RWPE1 (cell line): ENCODE results near the gene ELMO3.
A peak's percentile ranks its signal among the peaks of the same experiment; 100 is the strongest.

Experiments
- CTCF ChIA-PET: fragments of 350-600 bp; sonication (Branson Sonifier 250); formaldehyde crosslinking; extraction: SDS; loops from one replicate; lab custom pipeline; 2021; lab: Yijun Ruan, JAX
- POLR2A ChIA-PET: fragments of 400-600 bp; formaldehyde crosslinking; extraction: SDS; loops from one replicate; lab custom pipeline; 2020; ENCODE audit warnings: antibody characterized with exemption; ENCODE audit not compliant: low non-redundant PET; lab: Yijun Ruan, JAX
- DNase-seq: peaks from one replicate; pipeline ENCODE4 v3.0.0; 2012; ENCODE audit warnings: low spot score
- H3K27ac ChIP-seq: fragments of 450-650 bp; 2 replicates; pipeline ENCODE4 v1.5.1; 2017
- CTCF ChIP-seq: fragments of 450-650 bp; conservative IDR thresholded peaks from 2 replicates; pipeline ENCODE4 v1.5.1; 2017; ENCODE audit warnings: low read depth, mild to moderate bottlenecking

Gene ELMO3

GRCh38 chr16:67164599-67165061 is 34.3 kb upstream of the ELMO3 start, which contains the start of gene HSF4:
TSS of gene HSF4 (plus strand) at chr16:67164745. CDS start at chr16:67164812, 67 bp downstream.
- POLR2A ChIA-PET, result no interaction called here
- peak; percentile 44 for DNase-seq
- peak within 1 kb of the TSS; percentile 98 for H3K27ac ChIP-seq
- CTCF ChIA-PET, result no interaction called here
- no peak for TF ChIP-seq CTCF

- ChIA-PET POLR2A (no interaction called here), CTCF (interaction anchor here (0.6 kb wide), 1 partner anchor 172 kb away, joined by 5 read pairs; no protein-coding TSS in a partner anchor)
- H3K27ac ChIP-seq, result peak overlapping the region; percentile 98
- no peak for DNase-seq
- TF ChIP-seq CTCF, result no peak
These were observed 33.5 kb upstream of the ELMO3 start for GRCh38 chr16:67165121-67166078.

GRCh38 chr16:67166110-67166547 is 32.8 kb upstream of the ELMO3 start:
- ChIA-PET CTCF (interaction anchor here (0.7 kb wide), 1 partner anchor 1256 kb away, joined by 3 read pairs; no protein-coding TSS in a partner anchor), POLR2A (no interaction called here)
- peak overlapping the region; percentile 98 for H3K27ac ChIP-seq
- no peak for DNase-seq
- no peak for TF ChIP-seq CTCF

GRCh38 chr16:67166598-67167168 is 32.2 kb upstream of the ELMO3 start:
- H3K27ac ChIP-seq, result peak overlapping the region; percentile 98
- CTCF ChIA-PET, result interaction anchor here (0.7 kb wide), 1 partner anchor 1255 kb away, joined by 3 read pairs; no protein-coding TSS in a partner anchor
- TF ChIP-seq CTCF, result no peak
- no peak for DNase-seq
- POLR2A ChIA-PET, result no interaction called here

- peak overlapping the region; percentile 98 for H3K27ac ChIP-seq
- ChIA-PET POLR2A (no interaction called here), CTCF (interaction anchor here (0.6 to 1.7 kb wide), 2 partner anchors 12 to 147 kb away, joined by 3 to 6 read pairs; no protein-coding TSS in a partner anchor)
- DNase-seq, result no peak
- TF ChIP-seq CTCF, result no peak
These were observed 31.3 kb upstream of the ELMO3 start for GRCh38 chr16:67167588-67167987.

GRCh38 chr16:67169011-67169451 is 29.9 kb upstream of the ELMO3 start:
- TF ChIP-seq CTCF, result no peak
- CTCF ChIA-PET, result interaction anchor here (1.3 to 1.7 kb wide), 2 partner anchors 14 to 24 kb away, joined by 4 to 6 read pairs; partner anchors contain the start of gene E2F4
- H3K27ac ChIP-seq, result peak overlapping the region; percentile 98
- POLR2A ChIA-PET, result no interaction called here
- DNase-seq, result no peak
